Pancreas (tissue), 10 donors: ENCODE data around the gene ACSS1. TPM values are rescaled to one million over a fixed set of nuclear protein-coding genes. Genes with fewer than 3 reads are reported as not detected.

Experiments
- ATAC-seq, 4 donors: fragments of 200-7000 bp; cut with Tn5 transposase; one replicate each; pipeline versions ENCODE4 v1.8.0 to v1.9.1; 2020; ENCODE audit warnings: mild to moderate bottlenecking in 4 of 4, moderate library complexity in 4 of 4
- DNase-seq, 6 donors: peaks; one replicate each; pipeline ENCODE4 v3.0.0-alpha.2; 2020
- FAIRE-seq: peaks from 2 replicates; lab custom pipeline; 2012; peaks lifted over from hg19 to GRCh38; lab: Jason Lieb, UNC
- H3K27ac ChIP-seq, 4 donors: fragments of 200-600 bp; sonication (generic); 1 replicate in 3 of 4; 2 replicates in 1 of 4; pipeline versions ENCODE4 v1.5.0 to v1.8.0; 2020
- H3K27me3 ChIP-seq, 4 donors: fragments of 200-600 bp; one replicate each; pipeline ENCODE4 v1.8.0; 2021
- H3K36me3 ChIP-seq, 3 donors: fragments of 200-600 bp; sonication (generic) in 1 of 3; one replicate each; pipeline versions ENCODE4 v1.5.0 to v1.8.0; 2020 to 2021
- H3K4me1 ChIP-seq, 3 donors: fragments of 200-600 bp; one replicate each; pipeline ENCODE4 v1.8.0; 2021
- H3K4me3 ChIP-seq, 4 donors: fragments of 200-600 bp; sonication (generic) in 2 of 4; one replicate each; pipeline versions ENCODE4 v1.5.0 to v1.8.0; 2020 to 2021
- H3K9me3 ChIP-seq, 4 donors: fragments of 200-600 bp; one replicate each; pipeline ENCODE4 v1.8.0; 2021
- WGBS, 2 donors: extraction: QIAGEN DNeasy Blood & Tissue Kit; methylation state at CpG; one replicate each; pipeline ENCODE4 v1.1.7; 2013; 5-methylcytosine and 5-hydroxymethylcytosine counted together
- intact Hi-C, 3 donors: fragments of 100-400 bp; cut with DNase I; formaldehyde crosslinking; loops; one replicate each; pipeline versions ENCODE4 v1.11.1 to v1.14.2; 2022
- polyA plus RNA-seq, 2 donors: library from polyadenylated mRNA; stranded (reverse); fragments of 200-250 nt; gene quantifications; one replicate each; pipeline ENCODE4 v1.2.3, GENCODE V29; 2013
- total RNA-seq, 6 donors: library from RNA; stranded (reverse); fragmentation: NEBNext Ultra II Directional in 4 of 6; extraction: Animal tissue kit (Norgen Biotek cat#: 25700) in 4 of 6; gene quantifications; one replicate each; pipeline versions ENCODE4 v1.2.1 to v1.2.4, GENCODE V29; 2021 to 2023
- TF ChIP-seq, protein P1 (sequence below), 4 donors: fragments of 200-600 bp; sonication (generic) in 3 of 4; IDR thresholded peaks; one replicate each; pipeline versions ENCODE4 v1.5.0 to v1.8.0; 2021; ENCODE audit warnings: antibody characterized with exemption in 4 of 4
- donor health status: healthy with polysubstance abuse.
- donor health status: DM: no; HTN: no; CAD: no; lungs with moderate emphysema.
- donor health status: DM: no; HTN: no; CAD: no.
- donor health status: control.
- donor health status: control.
- donor health status: Bipolar disorder and iron deficiency.
- donor health status: DM: yes; HTN: yes; CAD: no.
- donor health status: DM: no; HTN: no; CAD: no.
- donor health status: DM: no; HTN: no; CAD: no.
- donor health status: DM: yes; HTN: yes; CAD: no.

The ACSS1 gene
- total and polyA plus RNA-seq, 8 donors: 30.4 to 47.2 (median 36.0) TPM

DNA sequence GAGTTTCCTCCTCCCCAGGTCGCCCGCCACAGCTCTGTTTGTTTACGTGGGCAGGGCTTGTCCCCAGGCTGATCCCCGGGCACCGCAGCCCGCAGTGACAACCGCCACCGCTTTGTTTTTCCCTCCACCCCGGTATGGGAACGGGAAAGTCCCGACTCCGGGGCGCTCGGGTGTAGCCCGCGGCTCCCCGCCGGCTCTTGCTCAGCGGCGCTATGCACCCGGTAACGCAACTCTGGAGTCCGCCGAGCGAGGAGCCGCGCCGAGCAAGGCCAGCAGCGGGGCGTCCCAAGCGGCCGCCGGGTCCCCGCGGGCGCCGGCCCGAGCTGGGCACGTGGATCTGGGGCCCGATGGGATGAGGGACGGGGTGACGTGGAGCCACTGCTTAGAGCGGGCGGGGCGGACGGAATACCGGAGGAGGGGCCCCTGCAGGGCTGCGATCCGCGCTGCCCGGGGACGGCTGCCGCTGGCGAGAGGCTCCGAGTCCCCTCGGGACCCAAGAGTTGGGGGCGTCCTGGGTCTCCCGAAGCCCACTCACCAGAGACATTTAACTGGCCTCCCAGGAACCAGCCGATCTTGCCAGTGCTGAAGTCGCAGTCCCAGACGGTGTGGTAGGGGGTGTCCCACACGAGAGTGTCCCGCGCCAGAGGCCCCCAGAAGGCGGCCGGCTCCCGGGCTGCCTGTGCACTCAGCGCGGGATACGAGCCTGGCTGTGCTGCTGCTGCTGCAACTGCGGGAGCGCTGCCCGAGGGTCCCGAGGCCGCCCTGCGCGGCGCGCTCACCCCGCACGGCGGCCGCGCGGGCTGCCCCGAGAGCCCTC is 497 bp downstream of the ACSS1 start:
- Histone ChIP-seq H3K4me1 (peaks cover 28 to 65% (median 34%) of the 10 kb centered on the region in 3 donors), H3K9me3 (no peaks in the 10 kb centered on the region), H3K27ac (peak overlapping the region; percentile 85 to 95 (median 92)), H3K36me3 (no peaks in the 10 kb centered on the region), H3K4me3 (peak overlapping the region; percentile 51 to 85 (median 64)), H3K27me3 (no peaks in the 10 kb centered on the region)
- 0% methylated on average over 82 to 86 of the region's 86 CpGs for WGBS, 2 donors
- ATAC-seq (peak; percentile 64 to 76 (median 68)), DNase-seq (peak; percentile 75 to 92 (median 83)), FAIRE-seq (no peak)
- TF ChIP-seq, protein P1, sequence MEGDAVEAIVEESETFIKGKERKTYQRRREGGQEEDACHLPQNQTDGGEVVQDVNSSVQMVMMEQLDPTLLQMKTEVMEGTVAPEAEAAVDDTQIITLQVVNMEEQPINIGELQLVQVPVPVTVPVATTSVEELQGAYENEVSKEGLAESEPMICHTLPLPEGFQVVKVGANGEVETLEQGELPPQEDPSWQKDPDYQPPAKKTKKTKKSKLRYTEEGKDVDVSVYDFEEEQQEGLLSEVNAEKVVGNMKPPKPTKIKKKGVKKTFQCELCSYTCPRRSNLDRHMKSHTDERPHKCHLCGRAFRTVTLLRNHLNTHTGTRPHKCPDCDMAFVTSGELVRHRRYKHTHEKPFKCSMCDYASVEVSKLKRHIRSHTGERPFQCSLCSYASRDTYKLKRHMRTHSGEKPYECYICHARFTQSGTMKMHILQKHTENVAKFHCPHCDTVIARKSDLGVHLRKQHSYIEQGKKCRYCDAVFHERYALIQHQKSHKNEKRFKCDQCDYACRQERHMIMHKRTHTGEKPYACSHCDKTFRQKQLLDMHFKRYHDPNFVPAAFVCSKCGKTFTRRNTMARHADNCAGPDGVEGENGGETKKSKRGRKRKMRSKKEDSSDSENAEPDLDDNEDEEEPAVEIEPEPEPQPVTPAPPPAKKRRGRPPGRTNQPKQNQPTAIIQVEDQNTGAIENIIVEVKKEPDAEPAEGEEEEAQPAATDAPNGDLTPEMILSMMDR (IDR thresholded peaks at IDR 0.05): no peak
- intact Hi-C loops: no loop called here

DNA sequence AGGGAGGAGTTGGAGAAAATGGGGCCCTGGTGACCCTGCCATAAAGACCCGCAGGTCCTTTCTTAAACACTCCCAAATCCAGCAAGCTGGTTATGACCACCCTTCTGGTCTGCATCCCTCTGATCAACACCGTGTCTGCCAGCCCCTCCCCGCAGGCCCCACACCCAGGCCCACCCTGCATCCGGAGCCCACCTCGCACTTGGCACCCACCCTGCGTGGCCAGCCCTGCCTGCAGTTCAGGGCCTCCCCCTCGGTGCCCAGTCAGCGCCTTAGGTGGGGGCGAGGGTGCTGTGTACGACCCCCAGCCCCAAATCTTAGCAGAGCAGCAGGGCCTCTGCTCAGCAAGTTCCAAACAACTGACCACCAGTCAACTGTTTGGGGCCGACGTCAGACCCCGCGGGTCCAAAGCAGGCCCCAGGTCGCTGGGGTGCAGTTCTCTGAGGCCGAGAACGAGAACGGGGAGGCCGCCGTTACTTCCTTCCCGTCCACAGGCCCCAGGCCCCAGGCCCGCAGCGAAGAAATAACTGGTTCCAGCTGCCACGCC is 1.2 kb downstream of the ACSS1 start:
- intact Hi-C loops: no loop called here
- H3K4me1 ChIP-seq: peaks cover 30 to 65% (median 35%) of the 10 kb centered on the region in 3 donors
- peak overlapping the region; percentile 51 to 85 (median 64) for H3K4me3 ChIP-seq
- WGBS, 2 donors: 1 to 3% methylated on average over 24 of the region's 24 CpGs
- H3K27ac ChIP-seq: peak overlapping the region; percentile 85 to 95 (median 92)
- no peaks in the 10 kb centered on the region for H3K36me3 ChIP-seq
- no peaks in the 10 kb centered on the region for H3K27me3 ChIP-seq
- TF ChIP-seq, protein P1 (IDR thresholded peaks at IDR 0.05): no peak
- peak in 3 of 6 donors; percentile 44 to 77 (median 50) for DNase-seq
- FAIRE-seq: no peak
- no peaks in the 10 kb centered on the region for H3K9me3 ChIP-seq
- no peak for ATAC-seq

DNA sequence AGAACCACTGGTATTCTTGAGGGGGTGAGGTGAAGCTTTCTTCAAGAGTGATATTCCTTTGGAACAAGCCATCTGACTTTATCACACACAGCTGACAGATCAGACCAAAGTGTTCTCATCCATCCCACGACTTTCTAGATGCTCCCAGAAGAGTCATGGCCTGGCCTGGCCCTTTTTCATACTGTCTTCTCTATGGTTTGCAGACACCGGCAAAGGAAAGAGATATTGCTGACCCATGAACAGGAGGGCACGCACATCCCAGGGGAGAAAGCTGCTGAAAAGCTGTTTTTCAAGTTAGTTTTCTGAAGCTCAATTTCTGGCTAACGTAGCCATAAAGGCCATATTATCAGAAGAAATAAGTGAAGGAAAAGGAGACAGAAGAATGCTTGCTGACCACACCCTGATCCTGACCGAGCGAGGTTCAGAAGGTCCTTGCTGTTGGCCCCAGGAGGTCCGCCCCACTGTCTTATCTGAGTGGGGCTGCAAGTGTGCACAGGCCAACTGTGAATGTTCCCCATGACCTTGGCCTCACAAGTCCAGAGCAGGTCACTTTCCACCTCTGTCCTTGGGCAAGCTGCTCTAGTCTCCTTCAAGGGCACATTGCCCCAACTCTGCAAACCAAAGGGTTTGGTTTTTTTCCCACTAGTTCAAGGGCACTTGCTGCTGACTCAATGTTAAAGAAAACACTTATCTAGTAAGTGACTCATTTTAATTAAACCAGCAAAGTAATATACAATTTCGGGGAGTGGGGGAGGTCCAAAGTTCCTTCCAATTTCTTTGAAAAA is 2.0 kb downstream of the ACSS1 start:
- no peaks in the 10 kb centered on the region for H3K9me3 ChIP-seq
- TF ChIP-seq, protein P1 (IDR thresholded peaks at IDR 0.05): no peak
- peak; percentile 3 to 22 (median 9) for ATAC-seq
- no peaks in the 10 kb centered on the region for H3K27me3 ChIP-seq
- peak in 3 of 6 donors; percentile 49 to 56 (median 50) for DNase-seq
- WGBS, 2 donors: 25 to 26% methylated on average over 8 of the region's 8 CpGs
- peak overlapping the region; percentile 85 to 95 (median 92) for H3K27ac ChIP-seq
- intact Hi-C loops: no loop called here
- peaks cover 27 to 66% (median 39%) of the 10 kb centered on the region in 3 donors for H3K4me1 ChIP-seq
- H3K36me3 ChIP-seq: no peaks in the 10 kb centered on the region
- peak overlapping the region; percentile 51 to 85 (median 64) for H3K4me3 ChIP-seq
- FAIRE-seq: no peak

DNA sequence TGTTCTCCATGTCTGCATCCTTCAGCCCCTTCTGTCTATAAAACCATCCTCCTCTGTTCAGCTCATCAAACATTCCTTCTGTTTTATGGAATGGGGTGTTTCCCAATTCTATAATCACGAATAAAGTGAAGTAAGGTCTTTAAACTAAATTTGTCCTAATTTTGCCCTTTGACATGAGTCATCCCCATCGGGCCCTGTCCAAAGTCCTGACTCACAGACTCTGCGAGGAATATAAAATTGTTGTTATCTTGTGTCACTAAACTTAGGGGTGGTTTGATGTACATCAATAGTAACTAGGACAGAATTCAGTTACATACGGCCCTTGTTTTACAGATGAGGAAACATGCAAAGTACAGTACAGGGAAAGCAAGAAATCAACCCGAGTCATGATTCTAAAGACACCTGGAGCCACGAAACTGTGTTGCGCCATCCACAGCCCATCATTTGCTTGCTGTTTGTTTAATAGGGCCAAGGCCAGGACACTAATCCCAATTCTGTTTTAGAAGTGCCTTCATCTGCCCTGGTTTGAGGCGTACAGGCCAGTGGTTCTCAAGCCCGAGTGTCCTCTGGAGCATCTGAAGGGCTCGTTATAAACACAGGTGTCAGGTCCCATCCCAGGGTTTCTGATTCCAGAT is 2.8 kb downstream of the ACSS1 start:
- H3K4me3 ChIP-seq: peak overlapping the region in 1 of 4 donors; percentile 67
- peak overlapping the region in 3 of 4 donors; percentile 20 to 85 (median 73) for H3K27ac ChIP-seq
- TF ChIP-seq, protein P1 (IDR thresholded peaks at IDR 0.05): no peak
- ATAC-seq (no peak), DNase-seq (peak in 2 of 6 donors; percentile 6 to 9), FAIRE-seq (no peak)
- no peaks in the 10 kb centered on the region for H3K27me3 ChIP-seq
- 54 to 56% methylated on average over 10 of the region's 10 CpGs for WGBS, 2 donors
- H3K36me3 ChIP-seq: no peaks in the 10 kb centered on the region
- intact Hi-C loops: no loop called here
- peaks cover 34 to 73% (median 41%) of the 10 kb centered on the region in 3 donors for H3K4me1 ChIP-seq
- no peaks in the 10 kb centered on the region for H3K9me3 ChIP-seq
